Trophoblast cell (in vitro differentiated cells and primary cell): ENCODE data around the gene KYAT1.
"Not testable (repeated sequence)": the region's sequence is repeated elsewhere in the genome, so short reads cannot be mapped to it uniquely, and the experiment has no call there.

Experiments
- DNase-seq, 2 donors: peaks; one replicate each; pipeline ENCODE4 v3.0.0-alpha.2; 2016
- H2AFZ ChIP-seq: 2 replicates; pipeline ENCODE4 v1.6.1; 2013; ENCODE audit warnings: low read length, moderate library complexity, mild to moderate bottlenecking; ENCODE audit not compliant: insufficient read depth, poor library complexity
- H2AK5ac ChIP-seq: 2 replicates; pipeline ENCODE4 v1.6.1; 2013; ENCODE audit warnings: mild to moderate bottlenecking, low read length
- H2BK120ac ChIP-seq: 2 replicates; pipeline ENCODE4 v1.6.1; 2013; ENCODE audit warnings: low read length, mild to moderate bottlenecking, moderate library complexity; ENCODE audit not compliant: insufficient read depth, poor library complexity
- H2BK12ac ChIP-seq: 2 replicates; pipeline ENCODE4 v1.6.1; 2013; ENCODE audit warnings: mild to moderate bottlenecking, low read length, moderate library complexity
- H2BK5ac ChIP-seq: 2 replicates; pipeline ENCODE4 v1.6.1; 2013; ENCODE audit warnings: low read length, low read depth, moderate library complexity, mild to moderate bottlenecking; ENCODE audit not compliant: poor library complexity
- H3K14ac ChIP-seq: 2 replicates; pipeline ENCODE4 v1.6.1; 2013; ENCODE audit warnings: mild to moderate bottlenecking, low read length
- H3K18ac ChIP-seq: 2 replicates; pipeline ENCODE4 v1.6.1; 2013; ENCODE audit warnings: mild to moderate bottlenecking, low read length
- H3K23ac ChIP-seq: 2 replicates; pipeline ENCODE4 v1.6.1; 2013; ENCODE audit warnings: low read length
- H3K27ac ChIP-seq: 2 replicates; pipeline ENCODE4 v1.5.1; 2013; ENCODE audit warnings: low read depth, mild to moderate bottlenecking, inconsistent platforms, low read length, moderate library complexity
- H3K27me3 ChIP-seq: 2 replicates; pipeline ENCODE4 v1.6.1; 2013; ENCODE audit warnings: inconsistent platforms, mild to moderate bottlenecking, low read length, moderate library complexity; ENCODE audit not compliant: insufficient read depth
- H3K36me3 ChIP-seq, 2 experiments: 1 replicate in 1 of 2; 2 replicates in 1 of 2; pipeline ENCODE4 v1.6.1; 2013; ENCODE audit warnings: low read length in 2 of 2, mild to moderate bottlenecking in 2 of 2, moderate library complexity in 1 of 2; ENCODE audit not compliant: insufficient read depth in 2 of 2, control insufficient read depth in 1 of 2
- H3K4ac ChIP-seq: 2 replicates; pipeline ENCODE4 v1.6.1; 2013; ENCODE audit warnings: low read depth, mild to moderate bottlenecking, low read length, moderate library complexity
- H3K4me1 ChIP-seq, 2 experiments: 1 replicate in 1 of 2; 2 replicates in 1 of 2; pipeline ENCODE4 v1.6.1; 2013; ENCODE audit warnings: low read length in 2 of 2, mild to moderate bottlenecking in 2 of 2, moderate library complexity in 1 of 2; ENCODE audit not compliant: insufficient read depth in 2 of 2, control insufficient read depth in 1 of 2
- H3K4me2 ChIP-seq: 2 replicates; pipeline ENCODE4 v1.6.1; 2013; ENCODE audit warnings: inconsistent platforms, mild to moderate bottlenecking, low read length, moderate library complexity
- H3K4me3 ChIP-seq: 2 replicates; pipeline ENCODE4 v1.5.1; 2013; ENCODE audit warnings: mild to moderate bottlenecking, low read depth, low read length, inconsistent platforms
- H3K79me1 ChIP-seq: one replicate; pipeline ENCODE4 v1.6.1; 2013; ENCODE audit warnings: low read length
- H3K79me2 ChIP-seq: 2 replicates; pipeline ENCODE4 v1.6.1; 2013; ENCODE audit warnings: low read length, mild to moderate bottlenecking; ENCODE audit not compliant: control insufficient read depth, insufficient read depth, poor library complexity
- H3K9ac ChIP-seq: 2 replicates; pipeline ENCODE4 v1.6.1; 2013; ENCODE audit warnings: mild to moderate bottlenecking, low read length
- H3K9me3 ChIP-seq: 2 replicates; pipeline ENCODE4 v1.6.1; 2013; ENCODE audit warnings: low read depth, mild to moderate bottlenecking, control low read depth, inconsistent platforms, low read length; ENCODE audit not compliant: insufficient read depth
- H4K12ac ChIP-seq: 2 replicates; pipeline ENCODE4 v1.6.1; 2013; ENCODE audit warnings: low read depth, mild to moderate bottlenecking, low read length, moderate library complexity
- H4K8ac ChIP-seq: 2 replicates; pipeline ENCODE4 v1.6.1; 2013; ENCODE audit warnings: low read depth, mild to moderate bottlenecking, low read length, moderate library complexity
- H4K91ac ChIP-seq: one replicate; pipeline ENCODE4 v1.6.1; 2013; ENCODE audit warnings: low read depth, mild to moderate bottlenecking, low read length, moderate library complexity
- WGBS: extraction: QIAGEN DNeasy Blood & Tissue Kit; methylation state at CpG from one replicate; pipeline ENCODE4 v1.1.7; 2013; ENCODE audit warnings: missing lambda C conversion rate; ENCODE audit not compliant: insufficient read length, insufficient coverage; ENCODE audit errors: extremely low coverage; 5-methylcytosine and 5-hydroxymethylcytosine counted together

The KYAT1 gene

DNA sequence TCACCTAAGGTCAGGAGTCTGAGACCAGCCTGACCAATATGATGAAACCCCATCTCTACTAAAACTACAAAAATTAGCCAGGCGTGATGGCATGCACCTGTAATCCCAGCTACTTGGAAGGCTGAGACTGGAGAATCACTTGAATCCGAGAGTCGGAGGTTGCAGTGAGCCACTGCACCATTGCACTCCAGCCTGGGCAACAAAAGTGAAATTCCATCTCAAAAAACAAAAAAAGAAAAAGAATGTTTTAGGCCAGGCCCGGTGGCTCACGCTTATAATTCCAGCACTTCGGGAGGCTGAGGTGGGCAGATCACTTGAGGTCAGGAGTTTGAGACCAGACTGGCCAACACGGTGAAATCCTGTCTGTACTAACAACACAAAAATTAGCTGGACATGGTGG lies 23.3 kb downstream of the KYAT1 start:
- not testable (repeated sequence) for H3K79me1 ChIP-seq, H3K79me2 ChIP-seq, H3K4me2 ChIP-seq, H4K12ac ChIP-seq, H3K23ac ChIP-seq, H2AFZ ChIP-seq, H3K27me3 ChIP-seq, H2AK5ac ChIP-seq, H3K27ac ChIP-seq, H3K9me3 ChIP-seq, H3K36me3 ChIP-seq, H2BK120ac ChIP-seq, H2BK5ac ChIP-seq, H3K18ac ChIP-seq, H4K8ac ChIP-seq, H4K91ac ChIP-seq, H3K4ac ChIP-seq, H3K4me3 ChIP-seq, H2BK12ac ChIP-seq, H3K9ac ChIP-seq, H3K14ac ChIP-seq
- DNase-seq = peak; percentile 32 to 71
- WGBS = no CpG with 5 or more reads among the region's 7 CpGs
- H3K4me1 ChIP-seq = peaks cover 13 to 18% of the 10 kb centered on the region in 2 experiments

DNA sequence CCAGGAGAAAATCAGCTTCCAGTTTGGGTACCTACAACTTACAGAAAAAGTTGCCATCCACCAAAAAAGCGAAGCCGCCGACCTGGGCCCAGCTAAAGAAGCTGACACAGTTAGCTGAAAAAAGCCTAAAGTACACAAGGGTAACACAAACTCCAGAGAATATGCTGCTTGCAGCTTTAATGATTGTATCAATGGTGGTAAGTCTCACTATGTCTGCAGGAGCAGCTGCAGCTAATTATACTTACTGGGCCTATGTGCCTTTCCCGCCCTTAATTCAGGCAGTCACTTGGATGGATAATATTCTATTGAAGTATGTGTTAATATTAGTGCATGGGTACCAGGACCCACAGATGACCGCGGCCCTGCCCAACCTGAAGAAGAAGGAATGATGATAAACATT lies 27.3 kb downstream of the KYAT1 start:
- H3K4ac ChIP-seq, H3K9ac ChIP-seq, H3K4me2 ChIP-seq, H3K4me1 ChIP-seq, H3K14ac ChIP-seq, H4K8ac ChIP-seq, H3K27ac ChIP-seq, H4K12ac ChIP-seq, H2BK12ac ChIP-seq, H3K27me3 ChIP-seq, H3K79me1 ChIP-seq, H4K91ac ChIP-seq, H3K36me3 ChIP-seq, H3K9me3 ChIP-seq, H3K79me2 ChIP-seq, H3K18ac ChIP-seq, H3K4me3 ChIP-seq, H2AK5ac ChIP-seq, H2BK5ac ChIP-seq, H2BK120ac ChIP-seq, DNase-seq, H3K23ac ChIP-seq, H2AFZ ChIP-seq: not testable (repeated sequence)
- WGBS = no CpG with 5 or more reads among the region's 6 CpGs

DNA sequence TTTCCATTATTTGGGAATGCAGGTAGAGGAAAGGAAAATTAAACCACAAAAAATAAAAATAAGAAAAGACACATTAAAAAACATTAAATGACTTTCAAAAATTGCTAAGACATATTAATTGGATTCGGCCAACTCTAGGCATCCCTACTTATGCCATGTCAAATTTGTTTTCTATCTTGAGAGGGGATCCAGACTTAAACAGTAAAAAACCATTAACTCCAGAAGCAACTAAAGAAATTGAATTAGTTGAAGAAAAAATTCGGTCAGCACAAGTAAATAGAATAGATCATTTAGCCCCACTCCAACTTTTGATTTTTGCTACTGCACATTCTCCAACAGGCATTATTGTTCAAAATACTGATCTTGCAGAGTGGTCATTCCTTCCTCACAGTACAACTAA lies 29.1 kb downstream of the KYAT1 start:
- WGBS = no CpG with 5 or more reads among the region's 2 CpGs

DNA sequence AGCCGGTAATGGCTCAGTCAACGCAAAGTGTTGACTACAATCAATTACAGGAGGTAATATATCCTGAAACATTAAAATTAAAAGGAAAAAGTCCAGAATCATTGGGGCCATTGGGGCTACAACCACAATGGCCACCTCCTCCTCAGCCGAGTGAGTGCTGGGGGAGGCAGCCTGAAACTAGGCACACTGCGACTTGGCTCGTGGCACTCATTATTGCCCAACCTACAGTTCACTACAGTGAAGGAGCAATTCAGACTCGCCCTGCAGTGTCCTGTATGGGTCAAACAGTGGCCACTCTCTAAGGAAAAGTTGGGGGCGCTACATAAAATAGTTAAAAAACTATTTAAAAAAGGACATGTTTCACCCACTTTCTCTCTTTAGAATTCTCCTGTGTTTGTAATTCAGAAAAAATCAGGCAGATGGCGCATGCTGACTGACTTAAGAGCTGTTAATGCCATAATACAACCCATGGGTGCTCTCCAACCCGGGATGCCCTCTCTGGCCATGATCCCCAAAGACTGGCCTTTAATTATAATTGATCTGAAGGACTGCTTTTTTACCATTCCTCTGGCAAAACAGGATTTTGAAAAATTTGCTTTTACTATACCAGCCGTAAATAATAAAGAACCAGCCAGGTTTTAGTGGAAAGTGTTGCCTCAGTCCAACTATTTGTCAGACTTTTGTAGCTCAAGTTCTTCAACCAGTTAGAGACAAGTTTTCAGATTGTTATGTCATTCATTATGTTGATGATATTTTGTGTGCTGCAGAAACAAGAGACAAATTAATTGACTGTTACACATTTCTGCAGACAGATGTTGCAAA lies 29.8 kb downstream of the KYAT1 start:
- H3K14ac ChIP-seq, H3K4me2 ChIP-seq, H4K12ac ChIP-seq, H2AFZ ChIP-seq, H2BK120ac ChIP-seq, H3K79me1 ChIP-seq, H3K18ac ChIP-seq, H3K4ac ChIP-seq, H4K8ac ChIP-seq, H3K23ac ChIP-seq, H2AK5ac ChIP-seq, H3K9me3 ChIP-seq, H3K4me1 ChIP-seq, H3K27ac ChIP-seq, H3K79me2 ChIP-seq, H3K4me3 ChIP-seq, H4K91ac ChIP-seq, H2BK12ac ChIP-seq, H3K36me3 ChIP-seq, H3K27me3 ChIP-seq, H2BK5ac ChIP-seq, H3K9ac ChIP-seq: not testable (repeated sequence)
- DNase-seq = peak in 1 of 2 donors; percentile 68
- no CpG with 5 or more reads among the region's 10 CpGs for WGBS

More for the DNA sequence above, 29.1 kb downstream of the KYAT1 start:
- DNase-seq, H2BK12ac ChIP-seq, H3K79me1 ChIP-seq, H3K18ac ChIP-seq, H3K9me3 ChIP-seq, H3K23ac ChIP-seq, H2AK5ac ChIP-seq, H3K27ac ChIP-seq, H3K4me3 ChIP-seq, H3K79me2 ChIP-seq, H3K4ac ChIP-seq, H4K12ac ChIP-seq, H3K9ac ChIP-seq, H3K36me3 ChIP-seq, H4K8ac ChIP-seq, H3K4me2 ChIP-seq, H3K4me1 ChIP-seq, H2BK120ac ChIP-seq, H3K14ac ChIP-seq, H3K27me3 ChIP-seq, H2AFZ ChIP-seq, H4K91ac ChIP-seq, H2BK5ac ChIP-seq: not testable (repeated sequence)
